Subcutaneous adipose tissue (tissue), 4 donors: ENCODE results near the gene SPARCL1. TPM values are rescaled to one million over a fixed set of nuclear protein-coding genes. Genes with fewer than 3 reads are reported as not detected.

Experiments
- total RNA-seq, 4 donors: library from RNA; depleted of rRNA; stranded (reverse); fragments of >200 nt; gene quantifications; one replicate each; pipeline ENCODE4 v1.1.0, GENCODE V29; 2016
- TF ChIP-seq, protein P1 (sequence below): fragments of 450-650 bp; IDR thresholded peaks from one replicate; pipeline ENCODE4 v1.5.1; 2016; ENCODE audit warnings: low read depth, mild to moderate bottlenecking, control low read depth, antibody characterized with exemption, moderate library complexity

Gene SPARCL1
- total RNA-seq, 4 donors from 2014 or later = 270 to 613 (median 543) TPM

DNA sequence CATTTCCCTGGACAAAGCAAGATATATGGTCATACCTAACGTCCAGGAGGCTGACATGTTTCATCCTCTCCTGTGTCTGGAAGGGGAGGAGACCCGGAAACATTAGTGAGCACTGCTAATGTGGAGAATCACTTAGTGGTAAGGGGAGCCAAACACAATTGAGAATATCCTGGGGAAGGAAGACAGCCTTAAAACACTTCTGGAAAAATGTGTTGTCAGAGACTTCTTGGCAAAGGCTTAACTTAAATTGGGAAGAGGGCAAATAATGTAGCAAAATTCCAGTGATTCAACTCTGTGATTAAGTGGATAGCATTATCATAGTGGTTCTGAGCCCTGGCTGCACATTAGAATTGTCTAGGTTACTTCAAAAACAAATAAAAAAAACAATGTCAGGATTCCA is 39.5 kb downstream of the SPARCL1 start:
- TF ChIP-seq, protein P1, sequence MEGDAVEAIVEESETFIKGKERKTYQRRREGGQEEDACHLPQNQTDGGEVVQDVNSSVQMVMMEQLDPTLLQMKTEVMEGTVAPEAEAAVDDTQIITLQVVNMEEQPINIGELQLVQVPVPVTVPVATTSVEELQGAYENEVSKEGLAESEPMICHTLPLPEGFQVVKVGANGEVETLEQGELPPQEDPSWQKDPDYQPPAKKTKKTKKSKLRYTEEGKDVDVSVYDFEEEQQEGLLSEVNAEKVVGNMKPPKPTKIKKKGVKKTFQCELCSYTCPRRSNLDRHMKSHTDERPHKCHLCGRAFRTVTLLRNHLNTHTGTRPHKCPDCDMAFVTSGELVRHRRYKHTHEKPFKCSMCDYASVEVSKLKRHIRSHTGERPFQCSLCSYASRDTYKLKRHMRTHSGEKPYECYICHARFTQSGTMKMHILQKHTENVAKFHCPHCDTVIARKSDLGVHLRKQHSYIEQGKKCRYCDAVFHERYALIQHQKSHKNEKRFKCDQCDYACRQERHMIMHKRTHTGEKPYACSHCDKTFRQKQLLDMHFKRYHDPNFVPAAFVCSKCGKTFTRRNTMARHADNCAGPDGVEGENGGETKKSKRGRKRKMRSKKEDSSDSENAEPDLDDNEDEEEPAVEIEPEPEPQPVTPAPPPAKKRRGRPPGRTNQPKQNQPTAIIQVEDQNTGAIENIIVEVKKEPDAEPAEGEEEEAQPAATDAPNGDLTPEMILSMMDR = no peak

DNA sequence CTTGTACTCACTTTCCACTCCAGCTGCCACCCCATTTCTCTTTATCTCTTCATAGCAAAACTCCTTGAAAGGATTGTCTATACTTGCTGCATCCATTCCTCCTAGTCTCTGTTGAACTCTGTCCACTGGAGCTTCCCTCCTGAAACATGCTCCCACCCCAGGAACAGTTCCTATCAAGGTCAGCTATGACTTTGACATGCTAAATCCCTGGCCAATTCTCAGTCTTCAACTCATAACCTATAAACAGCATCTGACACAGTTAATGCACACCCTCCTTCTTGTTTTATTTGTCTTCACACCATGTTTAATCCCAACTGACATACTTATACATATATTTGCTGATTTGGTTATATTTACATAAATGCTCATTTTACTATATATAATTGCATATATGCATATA is 47.8 kb downstream of the SPARCL1 start:
- TF ChIP-seq, protein P1 = no peak

DNA sequence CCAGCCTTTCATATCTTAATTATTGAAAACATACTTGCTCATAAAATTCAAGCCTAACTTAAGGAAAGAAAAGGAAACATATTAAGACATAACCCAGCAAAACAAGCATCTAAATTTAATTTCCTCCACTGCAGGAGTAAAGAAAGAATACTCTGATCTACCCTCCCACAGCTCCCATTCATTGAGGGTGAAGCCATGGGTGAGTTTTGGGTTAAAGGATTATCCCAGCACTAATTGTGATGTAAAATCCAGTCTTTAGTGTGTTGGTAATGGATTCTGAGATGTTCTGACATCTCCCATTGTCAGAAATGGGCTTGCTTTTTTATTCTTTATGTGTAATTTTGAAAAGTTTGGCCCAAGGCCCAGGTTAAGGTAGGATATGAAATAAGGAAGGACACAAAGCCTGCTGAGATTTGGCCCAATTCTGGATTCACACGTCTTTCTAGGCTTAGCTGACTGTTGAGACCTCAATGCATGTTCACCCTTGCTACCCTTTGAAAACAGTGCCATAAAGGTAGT is 50.4 kb downstream of the SPARCL1 start:
- TF ChIP-seq, protein P1 = no peak

DNA sequence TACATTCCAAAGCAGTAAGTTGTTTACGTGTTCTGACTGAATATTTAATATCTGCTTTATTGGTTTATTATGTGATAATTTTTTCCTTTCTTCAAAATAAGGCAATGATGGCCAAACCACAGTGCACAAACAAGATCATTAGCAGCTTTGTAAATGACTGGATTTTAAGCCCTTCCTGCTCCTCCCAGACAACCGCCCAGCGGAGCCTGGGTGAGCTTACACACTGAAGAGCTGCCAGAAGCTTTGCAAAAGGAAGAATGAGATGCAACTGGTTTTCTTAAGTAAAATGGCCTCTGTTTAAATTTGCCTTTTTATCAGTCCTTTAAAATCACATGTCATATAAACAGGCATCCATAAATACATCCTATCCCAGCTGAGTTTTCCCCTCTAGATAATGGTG is 52.2 kb downstream of the SPARCL1 start:
- TF ChIP-seq, protein P1 = no peak

DNA sequence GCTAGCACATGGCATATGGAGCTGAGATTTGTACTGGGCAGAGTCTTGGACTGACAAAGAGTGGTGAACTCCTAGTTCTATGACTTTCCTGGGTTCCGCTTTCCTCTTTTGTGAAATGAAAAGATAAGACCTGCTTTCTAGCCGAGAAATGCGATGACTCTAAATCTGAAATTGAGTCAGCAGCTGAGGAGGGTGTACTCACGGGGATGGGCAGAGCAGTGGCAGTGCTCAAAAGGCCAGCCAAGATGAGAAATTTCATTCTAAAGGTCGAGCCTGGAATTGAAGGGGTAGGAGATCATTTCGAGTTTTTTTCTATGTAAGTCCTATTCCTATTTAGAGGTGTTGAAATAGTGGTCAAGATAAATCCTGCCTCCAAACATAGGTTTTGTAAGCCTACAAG is 59.8 kb downstream of the SPARCL1 start:
- TF ChIP-seq, protein P1 = no peak

DNA sequence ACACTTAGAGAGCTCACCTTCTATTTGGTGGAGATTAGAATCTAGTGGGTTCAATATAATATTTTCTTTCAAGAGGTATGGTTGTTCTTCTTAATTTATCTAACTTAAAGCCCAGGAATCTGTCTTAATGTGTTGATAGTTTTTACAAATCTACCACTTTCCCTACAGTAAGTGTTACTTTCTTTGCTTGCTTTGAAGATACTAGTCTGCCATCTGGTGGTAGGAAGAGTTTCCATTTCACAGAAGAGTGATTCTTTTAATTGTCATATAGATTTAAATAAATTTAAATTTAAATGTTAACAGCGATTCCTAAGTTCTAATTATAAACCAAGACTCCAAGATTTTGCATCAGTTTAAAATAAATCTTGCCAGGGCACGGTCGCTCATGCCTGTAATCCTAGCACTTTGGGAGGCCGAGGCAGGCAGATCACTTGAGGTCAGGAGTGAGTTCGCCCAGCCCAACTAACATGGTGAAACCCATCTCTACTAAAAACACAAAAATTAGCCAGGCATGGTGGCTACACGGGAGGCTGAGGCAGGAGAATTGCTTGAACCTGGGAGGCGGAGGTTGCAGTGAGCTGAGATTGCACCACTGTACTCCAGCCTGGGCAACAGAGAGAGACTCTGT is 63.3 kb downstream of the SPARCL1 start:
- TF ChIP-seq, protein P1 = no peak

DNA sequence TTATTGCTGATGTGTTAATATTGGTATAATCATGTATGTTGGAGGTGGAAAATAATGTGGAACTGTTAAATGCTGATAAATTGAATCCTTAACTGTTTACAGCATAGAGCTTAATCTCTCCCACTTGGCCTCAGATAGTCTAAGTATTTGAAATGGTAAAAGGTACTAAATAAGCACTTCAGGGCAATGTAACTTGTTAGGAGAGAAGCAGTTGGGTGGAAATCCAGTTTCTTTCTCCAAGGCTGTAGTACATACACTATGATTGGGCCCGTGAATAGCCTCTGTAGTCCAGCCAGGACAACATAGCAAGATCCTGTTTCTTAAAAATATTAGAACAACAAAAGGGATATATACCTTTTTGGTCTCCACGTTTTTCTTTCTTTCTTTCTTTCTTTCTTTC is 67.1 kb downstream of the SPARCL1 start:
- TF ChIP-seq, protein P1 = no peak
